Kasumi-1 (cell line): ENCODE results near the gene MBD2.
"Not testable (repeated sequence)": the region's sequence is repeated elsewhere in the genome, so short reads cannot be mapped to it uniquely, and the experiment has no call there.

Experiments used
- DNase-seq, 2 experiments: peaks; one replicate each; lab custom pipeline; 2025; lab: John Stamatoyannopoulos, UW

Gene MBD2

GRCh38 chr18:54224379-54225014 is at the start of gene MBD2:
Gene MBD2 (minus strand): TSS chr18:54224669. CDS start chr18:54224559, 110 bp downstream.
- peak; percentile 86 to 87 for DNase-seq

GRCh38 chr18:54269893-54270844 is 45.7 kb upstream of the MBD2 start:
- DNase-seq, result peak; percentile 68 to 70

GRCh38 chr18:54268751-54269150 is 44.3 kb upstream of the MBD2 start:
- DNase-seq, result no peak

- DNase-seq, result no peak
Observed at GRCh38 chr18:54267701-54268100, 43.2 kb upstream of the MBD2 start.

- DNase-seq, result no peak
Observed at GRCh38 chr18:54263904-54264336, 39.5 kb upstream of the MBD2 start.

- no peak for DNase-seq
Observed at GRCh38 chr18:54261894-54262293, 37.4 kb upstream of the MBD2 start.

GRCh38 chr18:54260396-54261072 is 36.1 kb upstream of the MBD2 start:
- DNase-seq, result no peak

GRCh38 chr18:54257818-54258217 is 33.3 kb upstream of the MBD2 start:
- not testable (repeated sequence) for DNase-seq

- no peak for DNase-seq
Observed at GRCh38 chr18:54257015-54257414, 32.5 kb upstream of the MBD2 start.

- DNase-seq, result no peak
Observed at GRCh38 chr18:54255141-54255540, 30.7 kb upstream of the MBD2 start.

- no peak for DNase-seq
Observed at GRCh38 chr18:54254265-54254758, 29.8 kb upstream of the MBD2 start.

GRCh38 chr18:54251606-54252390 is 27.3 kb upstream of the MBD2 start:
- no peak for DNase-seq

GRCh38 chr18:54250846-54251261 is 26.4 kb upstream of the MBD2 start:
- no peak for DNase-seq

- DNase-seq, result no peak
Observed at GRCh38 chr18:54247511-54248175, 23.2 kb upstream of the MBD2 start.

GRCh38 chr18:54242327-54242726 is 17.9 kb upstream of the MBD2 start:
- DNase-seq, result no peak

GRCh38 chr18:54241483-54241882 is 17.0 kb upstream of the MBD2 start:
- no peak for DNase-seq

GRCh38 chr18:54240629-54241107 is 16.2 kb upstream of the MBD2 start:
- DNase-seq, result no peak

GRCh38 chr18:54239601-54240000 is 15.1 kb upstream of the MBD2 start:
- no peak for DNase-seq

- no peak for DNase-seq
Observed at GRCh38 chr18:54239091-54239490, 14.6 kb upstream of the MBD2 start.

- DNase-seq, result no peak
Observed at GRCh38 chr18:54238173-54238936, 13.9 kb upstream of the MBD2 start.
